Measurements from ENCODE around the gene EGR4. TPM values are rescaled to one million over a fixed set of nuclear protein-coding genes. Genes with fewer than 3 reads are reported as not detected.

The EGR4 gene
- total and polyA plus RNA-seq, 5 donors: 0.48 TPM; not detected in 4

DNA sequence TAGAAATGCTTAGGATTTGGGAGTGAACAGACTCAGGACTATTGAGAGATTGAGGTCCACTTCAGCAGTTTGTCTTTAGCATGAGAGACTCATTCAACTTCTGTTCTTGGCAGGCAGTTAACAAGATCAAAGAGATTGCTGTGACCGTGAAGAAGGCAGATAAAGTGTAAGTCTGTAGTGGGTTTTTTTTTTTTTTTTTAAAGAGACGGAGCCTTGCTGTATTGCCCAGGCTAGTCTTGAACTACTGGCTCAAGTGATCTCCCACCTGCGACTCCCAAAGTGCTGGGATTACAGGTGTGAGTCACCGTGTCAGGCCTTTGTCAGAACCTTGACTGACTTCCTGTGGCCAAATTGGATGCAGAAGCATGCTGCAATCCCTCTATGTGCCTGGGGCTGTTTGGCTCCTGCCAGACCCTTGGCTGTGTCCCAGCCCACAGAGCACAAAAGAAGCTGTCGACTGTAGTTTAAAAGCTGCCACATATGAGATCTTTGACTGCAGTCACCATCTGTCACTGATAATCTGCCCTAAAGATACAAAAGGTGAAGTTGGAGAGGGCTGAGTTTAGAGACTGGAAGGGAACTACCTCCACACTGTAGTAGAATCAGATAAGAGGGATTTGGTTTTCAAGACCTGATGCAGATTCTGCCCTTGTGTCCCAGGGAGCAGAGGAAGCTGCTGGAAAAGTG is 49.3 kb downstream of the EGR4 start:
- Histone ChIP-seq H3K9me3 (ENCODE audit: control insufficient read depth, low read length) (no peaks in the 10 kb centered on the region), H3K4me3 (ENCODE audit: low read length) (no peak overlapping the region), H3K27ac (ENCODE audit: low read length) (no peak overlapping the region), H3K27me3 (ENCODE audit: control insufficient read depth, insufficient read depth) (no peaks in the 10 kb centered on the region), H3K4me1 (ENCODE audit: control insufficient read depth, insufficient read depth, low read length) (no peaks in the 10 kb centered on the region)
- intact Hi-C loops (cut with DNase I): no loop called here
- ATAC-seq: peak in 1 of 2 donors; percentile 38
- 39% methylated on average over 5 of the region's 5 CpGs for WGBS
- DNase-seq: no peak

Other genes with a start within 250 kb of the EGR4 start
- 10 to 100 TPM; 10.1 to 12.1 (median 10.8) TPM for gene SFXN5, start 221.8 kb downstream of the EGR4 start, total RNA-seq
- 7.6 TPM for gene SFXN5, start 221.8 kb downstream of the EGR4 start, polyA plus RNA-seq
- 10 to 100 TPM; 23.6 to 27.3 (median 25.9) TPM for gene RAB11FIP5, start 180.6 kb downstream of the EGR4 start, total RNA-seq
- gene RAB11FIP5, start 180.6 kb downstream of the EGR4 start, polyA plus RNA-seq: 17.2 TPM
- gene NOTO, start 91.0 kb downstream of the EGR4 start, total RNA-seq: not detected
- gene NOTO, start 91.0 kb downstream of the EGR4 start, polyA plus RNA-seq: not detected
- gene SMYD5, start 79.3 kb downstream of the EGR4 start, total RNA-seq: 10 to 100 TPM; 13.3 to 15.3 (median 14.1) TPM
- 12.9 TPM for gene SMYD5, start 79.3 kb downstream of the EGR4 start, polyA plus RNA-seq
- gene PRADC1, start 60.3 kb downstream of the EGR4 start, total RNA-seq: 10 to 100 TPM; 73.7 to 91.3 (median 82.5) TPM
- gene PRADC1, start 60.3 kb downstream of the EGR4 start, polyA plus RNA-seq: 134 TPM
- gene CCT7, start 59.2 kb downstream of the EGR4 start, total RNA-seq: 100 to 1,000 TPM; 190 to 226 (median 213) TPM
- gene CCT7, start 59.2 kb downstream of the EGR4 start, polyA plus RNA-seq: 210 TPM
- gene FBXO41, start 9.1 kb downstream of the EGR4 start, total RNA-seq: 1 to 10 TPM; 1.8 to 3.5 (median 2.3) TPM
- gene FBXO41, start 9.1 kb downstream of the EGR4 start, polyA plus RNA-seq: 1.8 TPM
- gene ALMS1, start 92.3 kb upstream of the EGR4 start, total RNA-seq: 10 to 100 TPM in 2 of 4 donors, 1 to 10 TPM in 2; 8.5 to 11.8 (median 10.2) TPM
- 3.3 TPM for gene ALMS1, start 92.3 kb upstream of the EGR4 start, polyA plus RNA-seq